IMR-90 (cell line): ENCODE measurements around the gene IYD. TPM values are rescaled to one million over a fixed set of nuclear protein-coding genes. Genes with fewer than 3 reads are reported as not detected.

Experiments
- ATAC-seq: fragments of 200-7000 bp; cut with Tn5 transposase; 2 replicates; pipeline ENCODE4 v1.9.1; 2020; ENCODE audit warnings: low read depth, mild to moderate bottlenecking, moderate library complexity
- BruUV-seq: library from RNA; stranded (reverse); fragments of 400-500 nt; replicated peaks from 2 replicates; lab custom pipeline; 2021; lab: Mats Ljungman, UMichigan
- CTCF ChIA-PET: fragments of 300-600 bp; formaldehyde crosslinking; extraction: SDS; loops from one replicate; lab custom pipeline; 2021; ENCODE audit warnings: antibody characterized with exemption; lab: Yijun Ruan, JAX
- POLR2A ChIA-PET: fragments of 300-600 bp; sonication (Branson Sonifier 250); formaldehyde crosslinking; loops from one replicate; lab custom pipeline; 2022; ENCODE audit warnings: antibody characterized with exemption; ENCODE audit not compliant: unreplicated experiment; lab: Charles Lee
- DNase-seq: peaks from one replicate; pipeline ENCODE4 v3.0.0; 2013
- H2AFZ ChIP-seq: replicated peaks from 2 replicates; pipeline ENCODE3; 2013; ENCODE audit warnings: low read length, mild to moderate bottlenecking; ENCODE audit not compliant: poor library complexity
- H2AK5ac ChIP-seq: 2 replicates; pipeline ENCODE4 v1.6.1; 2013; ENCODE audit warnings: low read depth, low read length, inconsistent platforms
- H2AK9ac ChIP-seq: replicated peaks from 2 replicates; pipeline ENCODE3; 2013; ENCODE audit warnings: mild to moderate bottlenecking, low read depth, low read length, moderate library complexity; ENCODE audit not compliant: poor library complexity
- H2BK120ac ChIP-seq: 2 replicates; pipeline ENCODE4 v1.6.1; 2013; ENCODE audit warnings: low read depth, low read length, inconsistent platforms
- H2BK15ac ChIP-seq: 3 replicates; pipeline ENCODE4 v1.6.1; 2013; ENCODE audit warnings: low read depth, low read length, inconsistent platforms
- H2BK20ac ChIP-seq: 2 replicates; pipeline ENCODE4 v1.6.1; 2013; ENCODE audit warnings: low read depth, mild to moderate bottlenecking, inconsistent platforms, low read length, moderate library complexity
- H2BK5ac ChIP-seq: 2 replicates; pipeline ENCODE4 v1.6.1; 2013; ENCODE audit warnings: mild to moderate bottlenecking, low read depth, low read length, inconsistent platforms; ENCODE audit not compliant: poor library complexity, severe bottlenecking
- H3K14ac ChIP-seq: replicated peaks from 2 replicates; pipeline ENCODE4 v1.6.1; 2013; ENCODE audit warnings: low read depth, low read length, inconsistent platforms
- H3K18ac ChIP-seq: 2 replicates; pipeline ENCODE4 v1.6.1; 2013; ENCODE audit warnings: low read depth, low read length, control low read depth
- H3K23ac ChIP-seq: 2 replicates; pipeline ENCODE4 v1.6.1; 2013; ENCODE audit warnings: low read depth, low read length, inconsistent platforms
- H3K27ac ChIP-seq: 2 replicates; pipeline ENCODE4 v1.5.1; 2013; ENCODE audit warnings: mild to moderate bottlenecking, control low read depth, low read length; ENCODE audit not compliant: insufficient read depth
- H3K27me3 ChIP-seq: 2 replicates; pipeline ENCODE4 v1.6.1; 2013; ENCODE audit warnings: low read length; ENCODE audit not compliant: control insufficient read depth, insufficient read depth
- H3K36me3 ChIP-seq: 2 replicates; pipeline ENCODE4 v1.6.1; 2013; ENCODE audit warnings: low read length, mixed read lengths; ENCODE audit not compliant: control insufficient read depth, insufficient read depth
- H3K4ac ChIP-seq: 2 replicates; pipeline ENCODE4 v1.6.1; 2013; ENCODE audit warnings: low read depth, low read length, inconsistent platforms
- H3K4me1 ChIP-seq: 2 replicates; pipeline ENCODE4 v1.6.1; 2013; ENCODE audit warnings: low read length, mixed read lengths; ENCODE audit not compliant: control insufficient read depth, insufficient read depth
- H3K4me2 ChIP-seq: 2 replicates; pipeline ENCODE4 v1.6.1; 2013; ENCODE audit warnings: low read depth, mild to moderate bottlenecking, control low read depth, low read length, moderate library complexity
- H3K4me3 ChIP-seq: 2 replicates; pipeline ENCODE4 v1.5.1; 2013; ENCODE audit warnings: low read depth, mild to moderate bottlenecking, control low read depth, low read length, moderate library complexity; ENCODE audit not compliant: insufficient read depth
- H3K56ac ChIP-seq: 2 replicates; pipeline ENCODE4 v1.6.1; 2013; ENCODE audit warnings: low read length, inconsistent platforms; ENCODE audit not compliant: insufficient read depth; ENCODE audit errors: extremely low read depth
- H3K79me1 ChIP-seq, 2 experiments: 2 replicates each; pipeline ENCODE4 v1.6.1; 2013; ENCODE audit warnings: low read length in 2 of 2, inconsistent platforms in 1 of 2, low read depth in 1 of 2
- H3K9ac ChIP-seq: 2 replicates; pipeline ENCODE4 v1.6.1; 2013; ENCODE audit warnings: low read depth, low read length, control low read depth
- H3K9me1 ChIP-seq: 2 replicates; pipeline ENCODE4 v1.6.1; 2013; ENCODE audit warnings: low read length, inconsistent platforms; ENCODE audit not compliant: insufficient read depth
- H3K9me3 ChIP-seq: 2 replicates; pipeline ENCODE4 v1.6.1; 2013; ENCODE audit warnings: low read length; ENCODE audit not compliant: control insufficient read depth, insufficient read depth
- H4K20me1 ChIP-seq: 2 replicates; pipeline ENCODE4 v1.6.1; 2013; ENCODE audit warnings: low read length, inconsistent platforms; ENCODE audit not compliant: insufficient read depth
- H4K5ac ChIP-seq: 2 replicates; pipeline ENCODE4 v1.6.1; 2013; ENCODE audit warnings: mild to moderate bottlenecking, low read depth, low read length, control low read depth
- H4K8ac ChIP-seq, 2 experiments: 2 replicates each; pipeline ENCODE4 v1.6.1; 2013; ENCODE audit warnings: low read depth in 2 of 2, low read length in 2 of 2, control low read depth in 1 of 2, inconsistent platforms in 1 of 2
- H4K91ac ChIP-seq: 2 replicates; pipeline ENCODE4 v1.6.1; 2013; ENCODE audit warnings: low read depth, low read length, inconsistent platforms; ENCODE audit not compliant: insufficient read depth
- BHLHE40 ChIP-seq: fragments of 150-350 bp; IDR thresholded peaks from 2 replicates; pipeline ENCODE4 v1.6.1; 2016; ENCODE audit warnings: mild to moderate bottlenecking, low read depth, low read length
- CEBPB ChIP-seq: IDR thresholded peaks from 2 replicates; pipeline ENCODE4 v1.6.1; 2012; ENCODE audit warnings: low read depth, low read length, improper control_type of control experiment
- CHD1 ChIP-seq: IDR thresholded peaks from 2 replicates; pipeline ENCODE4 v1.6.1; 2012; ENCODE audit warnings: low read depth, low read length, improper control_type of control experiment
- FOS ChIP-seq: fragments of 150-350 bp; IDR thresholded peaks from 2 replicates; pipeline ENCODE4 v1.6.1; 2016; ENCODE audit warnings: low read depth, low read length
- MAFK ChIP-seq: IDR thresholded peaks from 2 replicates; pipeline ENCODE4 v1.6.1; 2012; ENCODE audit warnings: low read depth, low read length, improper control_type of control experiment
- MAZ ChIP-seq: IDR thresholded peaks from 2 replicates; pipeline ENCODE4 v1.6.1; 2012; ENCODE audit warnings: low read depth, mild to moderate bottlenecking, low read length, improper control_type of control experiment, moderate library complexity, borderline replicate concordance
- MXI1 ChIP-seq: IDR thresholded peaks from 2 replicates; pipeline ENCODE4 v1.6.1; 2012; ENCODE audit warnings: low read depth, mild to moderate bottlenecking, low read length, moderate library complexity, borderline replicate concordance
- NFE2L2 ChIP-seq: fragments of 150-350 bp; IDR thresholded peaks from 2 replicates; pipeline ENCODE4 v1.6.1; 2016; ENCODE audit warnings: low read depth, mild to moderate bottlenecking, low read length
- POLR2A ChIP-seq: IDR thresholded peaks from 2 replicates; pipeline ENCODE4 v1.6.1; 2012; ENCODE audit warnings: mild to moderate bottlenecking, low read depth, low read length
- RAD21 ChIP-seq: IDR thresholded peaks from 2 replicates; pipeline ENCODE4 v1.6.1; 2012; ENCODE audit warnings: low read length, improper control_type of control experiment
- RCOR1 ChIP-seq: IDR thresholded peaks from 2 replicates; pipeline ENCODE4 v1.6.1; 2012; ENCODE audit warnings: mild to moderate bottlenecking, low read length, improper control_type of control experiment; ENCODE audit not compliant: insufficient replicate concordance
- RFX5 ChIP-seq: IDR thresholded peaks from 2 replicates; pipeline ENCODE4 v1.8.0; 2012; ENCODE audit warnings: low read depth, mild to moderate bottlenecking, low read length, moderate library complexity
- SMC3 ChIP-seq: fragments of 150-350 bp; IDR thresholded peaks from 2 replicates; pipeline ENCODE4 v1.6.1; 2016; ENCODE audit warnings: low read depth, mild to moderate bottlenecking, antibody characterized with exemption, low read length, moderate library complexity
- USF2 ChIP-seq: fragments of 150-350 bp; IDR thresholded peaks from 2 replicates; pipeline ENCODE4 v1.6.1; 2017; ENCODE audit warnings: mild to moderate bottlenecking, antibody characterized with exemption, low read length, low read depth
- WGBS, 2 experiments: methylation state at CpG; one replicate each; pipeline versions ENCODE4 v1.1.5 to v1.1.7; 2013; ENCODE audit warnings: missing lambda C conversion rate in 2 of 2; ENCODE audit not compliant: insufficient read length in 1 of 2; ENCODE audit errors: extremely low coverage in 2 of 2; 5-methylcytosine and 5-hydroxymethylcytosine counted together
- dilution Hi-C: fragments of 300-500 bp; cut with HindIII; formaldehyde crosslinking; loops from one replicate; pipeline ENCODE4 v1.14.3; 2018; ENCODE audit warnings: low sequenced_read_pairs; ENCODE audit not compliant: unreplicated experiment
- in situ Hi-C: fragments of 300-500 bp; cut with MboI; formaldehyde crosslinking; loops from 3 replicates; pipeline ENCODE4 v1.14.3; 2019; ENCODE audit warnings: low sequenced_read_pairs, inconsistent platforms, mixed read lengths
- intact Hi-C: fragments of 100-400 bp; cut with micrococcal nuclease; formaldehyde crosslinking; loops from 2 replicates; pipeline ENCODE4 v1.10.0; 2022
- polyA plus RNA-seq, 3 experiments: library from polyadenylated mRNA; depleted of rRNA; stranded (reverse); fragments of >200 nt; gene quantifications; 2 replicates each; pipeline ENCODE4 v1.2.3, GENCODE V29; 2012; ENCODE audit warnings: low replicate concordance in 1 of 3
- total RNA-seq: library from RNA; depleted of rRNA; stranded (reverse); fragments of >200 nt; gene quantifications from 2 replicates; pipeline ENCODE4 v1.2.3, GENCODE V29; 2012
- TF ChIP-seq, protein P1 (sequence below): fragments of 150-350 bp; IDR thresholded peaks from 2 replicates; pipeline ENCODE4 v1.6.1; 2016; ENCODE audit warnings: low read depth, mild to moderate bottlenecking, low read length, moderate library complexity, borderline replicate concordance

The IYD gene
- total and polyA plus RNA-seq, 2 of the 4 experiments (the other 2 are of a cell fraction): not detected

GRCh38 chr6:150450918-150451317, 82.1 kb downstream of the IYD start:
- Histone ChIP-seq H3K14ac (no peak overlapping the region), H2AK9ac (no peak overlapping the region), H3K56ac (no peak overlapping the region), H3K23ac (no peak overlapping the region), H3K9me1 (no peaks in the 10 kb centered on the region), H3K18ac (no peak overlapping the region), H2AFZ (no peak overlapping the region), H3K4me3 (no peak overlapping the region), H3K27ac (no peak overlapping the region), H3K4ac (no peak overlapping the region), H3K4me2 (no peak overlapping the region), H2BK5ac (no peak overlapping the region), H2AK5ac (no peak overlapping the region), H2BK20ac (no peak overlapping the region), H4K91ac (no peak overlapping the region), H4K5ac (no peak overlapping the region), H2BK15ac (no peak overlapping the region), H3K27me3 (no peaks in the 10 kb centered on the region), H3K9me3 (no peaks in the 10 kb centered on the region), H4K8ac (no peak overlapping the region), H3K4me1 (no peaks in the 10 kb centered on the region), H3K79me1 (no peaks in the 10 kb centered on the region), H3K36me3 (no peaks in the 10 kb centered on the region), H4K20me1 (no peaks in the 10 kb centered on the region), H2BK120ac (no peak overlapping the region), H3K9ac (no peak overlapping the region)
- ChIA-PET POLR2A (no interaction called here), CTCF (no interaction called here)
- no CpG with 5 or more reads among the region's 3 CpGs for WGBS, 2 experiments
- DNase-seq (no peak), ATAC-seq (no peak)
- dilution Hi-C loops: no loop called here
- no TSS peak for BruUV-seq
- intact Hi-C loops: no loop called here
- TF ChIP-seq, protein P1, sequence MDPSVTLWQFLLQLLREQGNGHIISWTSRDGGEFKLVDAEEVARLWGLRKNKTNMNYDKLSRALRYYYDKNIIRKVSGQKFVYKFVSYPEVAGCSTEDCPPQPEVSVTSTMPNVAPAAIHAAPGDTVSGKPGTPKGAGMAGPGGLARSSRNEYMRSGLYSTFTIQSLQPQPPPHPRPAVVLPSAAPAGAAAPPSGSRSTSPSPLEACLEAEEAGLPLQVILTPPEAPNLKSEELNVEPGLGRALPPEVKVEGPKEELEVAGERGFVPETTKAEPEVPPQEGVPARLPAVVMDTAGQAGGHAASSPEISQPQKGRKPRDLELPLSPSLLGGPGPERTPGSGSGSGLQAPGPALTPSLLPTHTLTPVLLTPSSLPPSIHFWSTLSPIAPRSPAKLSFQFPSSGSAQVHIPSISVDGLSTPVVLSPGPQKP: no peak
- TF ChIP-seq MXI1 (no peak), MAZ (no peak), FOS (no peak), CHD1 (no peak), SMC3 (no peak), RFX5 (no peak), MAFK (no peak), USF2 (no peak), RCOR1 (no peak), POLR2A (no peak), NFE2L2 (no peak), CEBPB (no peak), RAD21 (no peak), BHLHE40 (no peak)
- in situ Hi-C loops: no loop called here
